Measurements from ENCODE around the gene CEP131.

The CEP131 gene

DNA sequence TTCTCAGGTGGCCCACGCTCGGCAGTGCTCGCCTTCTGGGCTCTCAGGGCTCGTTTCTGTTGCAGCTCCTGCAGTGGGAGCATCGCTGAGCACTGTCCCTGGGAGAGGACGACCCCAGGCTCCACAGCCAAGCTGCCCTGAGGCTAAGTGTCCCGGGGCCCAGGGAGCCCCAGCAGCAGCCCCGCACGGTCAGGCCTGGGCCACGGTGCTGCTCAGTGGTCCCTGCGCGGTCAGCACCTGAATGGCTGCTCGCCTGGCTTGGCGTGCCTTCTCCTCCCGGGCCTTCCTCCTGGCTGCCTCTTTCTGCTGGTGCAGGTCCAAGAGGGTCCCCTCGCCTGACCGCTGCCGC is 23.3 kb downstream of the CEP131 start:
- DNase-seq (ENCODE audit: low read depth): no peak

DNA sequence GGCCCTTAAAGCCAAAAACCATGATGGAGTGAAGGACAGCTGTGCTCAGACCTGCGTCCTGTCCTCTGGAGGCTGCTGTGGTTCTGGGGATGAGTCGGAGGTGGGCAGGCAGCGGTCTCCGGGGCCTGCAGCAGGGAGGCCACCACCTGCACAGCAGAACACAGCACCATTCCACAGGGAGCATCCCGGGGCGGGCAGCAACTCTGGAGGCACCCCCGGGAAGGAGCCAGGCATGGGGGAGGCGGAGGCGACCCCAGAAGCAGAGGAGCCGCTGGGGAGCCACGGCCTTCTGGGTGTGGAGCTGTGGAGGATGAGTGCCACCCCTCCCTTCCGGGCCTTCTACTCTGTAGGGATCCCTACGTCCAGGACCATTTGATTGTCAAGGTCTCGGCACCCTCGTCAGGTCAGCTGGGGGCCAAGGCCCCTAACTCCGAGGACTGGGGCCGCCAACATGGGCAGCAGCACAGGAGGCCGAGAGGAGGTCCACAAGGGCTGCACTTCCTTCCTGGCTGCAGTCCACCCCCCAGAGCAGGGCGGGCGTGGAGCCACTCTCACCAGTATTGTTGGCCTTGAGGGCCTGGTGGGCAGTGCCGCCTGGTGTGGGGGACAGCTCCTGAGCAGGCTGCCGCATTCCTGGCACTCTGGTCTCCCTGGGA is 23.8 kb downstream of the CEP131 start:
- no peak for DNase-seq (ENCODE audit: low read depth)

DNA sequence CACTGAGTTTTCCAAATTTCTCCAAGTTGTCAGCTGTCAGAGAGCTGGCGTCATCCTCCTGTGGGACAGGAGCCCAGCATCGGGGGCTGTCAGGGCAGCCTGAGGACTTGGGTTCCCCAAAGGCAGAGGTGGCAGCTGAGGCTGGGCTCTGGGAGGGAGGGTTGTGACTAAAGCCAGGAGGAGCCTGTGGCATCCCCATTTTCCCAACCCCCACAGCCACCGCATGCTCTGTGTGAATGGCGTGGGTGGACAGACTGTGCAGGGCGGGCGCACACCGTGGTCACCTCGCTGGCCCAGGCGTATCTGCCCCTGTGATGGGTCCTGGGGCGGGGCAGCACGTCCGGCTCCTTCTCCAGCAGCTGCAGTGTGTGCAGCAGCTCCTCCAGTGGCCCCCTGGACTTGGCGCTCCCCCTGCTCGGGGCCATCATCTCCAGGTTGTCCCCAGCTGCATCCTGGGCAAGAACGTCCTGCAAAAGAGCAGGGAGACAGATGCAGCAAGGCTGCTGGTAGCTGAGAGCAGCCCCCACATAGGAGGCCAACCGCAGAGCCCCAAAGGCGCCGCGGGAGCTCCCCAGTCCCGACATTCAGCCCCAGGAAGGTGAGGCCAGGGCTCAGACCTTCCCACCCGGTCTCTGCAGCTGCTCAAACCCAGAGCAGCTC is 24.8 kb downstream of the CEP131 start:
- DNase-seq (ENCODE audit: low read depth): no peak

DNA sequence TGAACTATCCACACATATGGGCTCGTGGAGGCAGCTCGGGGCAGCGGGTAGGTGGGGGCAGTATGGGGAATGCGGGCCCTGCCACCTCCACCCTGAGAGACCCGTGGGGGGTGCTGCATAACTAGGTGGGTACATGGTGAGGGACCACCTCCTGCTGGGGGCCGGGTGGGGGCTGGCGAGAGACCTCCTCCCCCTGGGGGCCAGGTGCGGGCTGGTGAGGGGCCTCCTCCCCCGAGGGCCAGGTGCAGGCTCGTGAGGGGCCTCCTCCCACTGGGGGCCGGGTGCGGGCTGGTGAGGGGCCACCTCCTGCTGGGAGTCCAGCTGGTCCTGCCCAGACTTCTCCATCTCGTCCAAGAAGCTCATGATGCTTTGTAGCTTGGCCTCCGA is 25.4 kb downstream of the CEP131 start:
- DNase-seq (ENCODE audit: low read depth): no peak

DNA sequence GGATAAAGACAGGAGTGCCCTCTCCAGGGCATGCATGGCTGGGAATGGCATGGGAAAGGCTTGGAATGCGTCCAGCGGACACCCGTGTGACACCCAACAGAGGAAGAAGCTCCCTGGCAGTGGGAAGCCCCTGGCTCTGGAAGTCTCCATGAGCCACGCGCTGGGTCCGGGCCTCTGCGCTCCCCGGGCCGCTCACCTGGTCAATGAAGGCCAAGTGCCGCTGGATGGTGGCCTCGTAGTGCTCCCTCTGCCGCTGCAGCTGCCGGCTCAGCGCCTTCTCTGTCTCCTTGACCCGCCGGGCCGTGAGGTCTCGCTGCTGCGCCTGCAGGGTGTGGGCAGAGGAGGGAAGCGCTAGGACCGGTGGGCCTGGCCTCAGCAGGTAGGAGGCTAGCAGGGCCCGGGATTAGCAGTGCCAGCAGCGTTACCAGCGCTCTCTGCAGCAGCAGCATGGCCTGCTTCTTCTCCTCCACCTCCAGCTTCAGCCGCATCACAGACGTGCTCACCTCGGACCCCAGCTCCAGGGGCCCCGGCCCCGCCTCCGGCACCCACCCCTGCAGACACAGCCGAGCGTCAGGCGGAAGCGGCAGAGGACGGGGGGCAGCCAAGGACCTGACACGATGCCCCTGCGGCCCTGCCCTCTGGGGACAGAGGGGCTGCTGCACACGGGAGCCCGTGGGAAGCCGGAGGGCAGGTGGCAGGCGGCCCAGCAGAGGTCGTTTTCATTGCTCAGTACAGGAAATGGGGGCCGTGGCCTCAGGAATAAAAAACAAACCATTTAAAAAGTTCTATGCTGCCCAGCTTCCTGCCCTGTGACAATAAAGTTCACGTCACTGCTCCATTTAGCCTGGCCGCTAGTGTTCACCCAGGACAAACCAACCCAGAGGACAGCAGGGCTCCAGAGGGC is 26.0 kb downstream of the CEP131 start:
- DNase-seq (ENCODE audit: low read depth): no peak

DNA sequence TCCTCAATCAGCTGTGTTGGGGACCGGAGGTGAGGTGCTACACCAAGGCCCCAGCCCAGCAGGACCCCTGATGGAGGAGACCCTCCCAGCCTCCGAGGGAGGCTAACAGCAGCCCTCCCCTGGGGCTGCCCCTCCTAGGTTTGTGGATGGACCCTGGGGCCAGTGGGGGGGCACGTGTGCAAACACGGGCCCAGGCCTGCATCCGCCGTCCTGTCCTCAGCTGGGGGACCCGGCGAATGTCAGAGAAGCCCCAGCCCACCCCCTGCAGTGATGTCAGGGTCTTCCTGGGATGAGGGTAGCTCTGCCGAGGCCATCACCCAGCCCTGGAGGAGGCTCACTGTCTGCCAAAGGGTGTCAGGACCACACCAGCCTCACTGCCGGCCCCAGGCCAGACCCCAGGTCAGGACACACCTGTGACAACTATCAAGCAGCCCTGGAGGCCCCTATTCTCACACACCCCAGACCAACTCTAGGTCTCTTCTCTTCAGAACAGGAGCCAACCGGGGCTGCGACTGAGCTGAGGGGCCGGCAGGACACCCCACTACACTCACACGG is 26.7 kb downstream of the CEP131 start:
- DNase-seq (ENCODE audit: low read depth): no peak

DNA sequence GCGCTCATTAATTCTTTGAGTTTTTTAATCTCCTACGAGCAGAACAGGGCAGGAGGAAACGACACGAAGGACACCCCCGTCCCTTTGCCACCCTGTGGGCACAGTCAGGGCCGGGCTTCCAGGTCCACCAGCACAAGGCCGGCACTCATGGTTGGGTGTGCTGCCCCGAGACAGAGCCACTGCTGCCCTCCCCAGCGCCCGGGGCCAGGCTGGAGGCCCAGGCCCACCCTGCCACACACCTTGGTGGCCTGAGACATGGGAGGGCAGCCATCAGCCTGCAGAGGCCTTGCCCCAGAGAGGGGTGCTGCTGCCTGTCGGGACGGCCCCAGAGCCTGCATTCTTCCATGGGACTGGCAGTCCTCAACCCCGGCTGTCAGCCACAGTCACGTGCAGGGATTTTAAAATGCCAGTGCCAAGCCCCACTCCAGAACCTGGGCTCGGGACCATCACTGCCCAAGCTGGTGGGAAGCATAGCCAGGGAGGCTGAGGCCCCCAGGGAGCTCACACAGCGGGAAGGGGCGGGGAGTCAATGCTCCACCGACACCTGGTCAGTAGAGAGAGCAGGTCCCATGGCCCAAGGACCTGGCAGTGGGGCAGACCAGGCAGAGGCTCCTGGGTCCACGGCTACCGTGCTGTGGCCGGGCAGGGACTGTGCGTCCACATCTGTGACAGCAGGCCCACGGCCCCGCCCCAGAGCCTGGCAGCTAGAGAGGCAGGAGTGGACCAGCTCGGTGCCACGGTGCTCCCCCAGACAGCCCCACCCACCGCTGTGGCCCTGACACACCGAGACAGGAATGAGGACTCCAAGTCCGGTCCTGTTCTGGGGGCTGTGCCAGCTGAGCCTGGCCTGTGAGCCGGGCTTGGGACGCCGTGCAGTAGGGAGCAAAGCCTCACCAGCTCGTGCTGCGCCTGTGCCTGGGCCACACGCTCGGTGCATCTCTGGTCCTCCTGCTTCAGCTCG is 27.5 kb downstream of the CEP131 start:
- DNase-seq (ENCODE audit: low read depth): no peak

DNA sequence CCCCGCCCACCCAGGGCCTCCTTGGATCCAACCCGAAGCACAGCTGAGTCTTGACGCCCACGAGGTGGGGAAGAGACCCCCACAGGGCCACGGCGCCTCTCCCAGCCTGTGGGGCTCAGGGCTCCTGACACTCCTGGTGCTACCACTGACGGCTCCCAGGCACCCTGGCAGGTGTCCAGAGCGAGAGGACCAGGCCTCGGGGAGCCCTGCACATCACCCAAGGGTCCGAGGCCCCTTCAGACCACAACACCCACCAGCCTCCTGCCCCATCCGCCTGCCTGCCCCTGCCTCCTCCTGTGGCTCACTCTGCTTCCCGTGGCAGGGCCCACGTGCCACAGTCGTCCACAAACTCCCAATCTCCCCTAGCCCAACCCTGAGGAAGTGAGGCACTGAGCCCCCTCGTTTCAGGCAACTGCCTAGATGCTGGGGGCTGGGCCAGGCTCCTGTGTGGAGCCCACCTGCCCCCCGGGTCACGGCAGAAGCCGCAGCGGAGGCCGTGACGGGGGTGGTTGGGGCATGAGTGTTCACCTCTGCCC is 28.5 kb downstream of the CEP131 start:
- DNase-seq (ENCODE audit: low read depth): no peak

DNA sequence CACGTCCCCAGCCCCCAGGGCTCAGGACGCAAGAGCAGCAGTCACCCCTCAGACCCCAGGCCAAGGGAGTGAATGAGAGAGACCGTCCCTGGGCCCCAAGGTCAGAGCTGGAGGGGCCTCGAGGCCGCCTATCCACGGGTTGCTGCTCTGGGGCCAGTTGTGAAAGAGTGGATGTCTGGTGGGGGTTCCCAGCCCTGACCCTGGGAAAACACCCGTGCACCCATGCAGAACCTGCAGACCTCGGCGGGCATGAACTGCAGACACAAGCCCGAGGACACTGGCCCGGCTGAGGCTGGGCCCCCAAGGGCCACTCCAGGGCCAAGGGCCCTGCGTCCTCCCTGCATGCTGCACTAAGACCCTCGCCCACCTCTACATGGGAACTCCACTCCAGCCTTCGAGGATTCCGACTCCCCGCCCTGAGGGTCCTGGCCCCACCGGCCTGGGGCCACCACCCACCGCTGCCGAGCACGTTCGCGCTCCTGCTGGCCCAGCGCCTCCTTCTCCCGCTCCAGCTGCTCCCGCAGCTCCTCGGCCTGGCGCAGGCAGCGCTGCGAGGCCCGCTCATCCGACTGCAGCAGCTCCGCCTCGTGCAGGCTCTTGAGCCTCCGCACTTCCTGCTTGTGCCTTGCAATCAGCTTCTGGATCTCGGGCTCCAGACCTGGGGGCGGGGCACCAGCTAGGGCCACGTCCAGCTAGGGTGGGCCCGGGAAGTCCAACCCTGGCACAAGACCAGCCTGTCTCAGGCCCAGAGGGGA is 29.1 kb downstream of the CEP131 start:
- no peak for DNase-seq (ENCODE audit: low read depth)

DNA sequence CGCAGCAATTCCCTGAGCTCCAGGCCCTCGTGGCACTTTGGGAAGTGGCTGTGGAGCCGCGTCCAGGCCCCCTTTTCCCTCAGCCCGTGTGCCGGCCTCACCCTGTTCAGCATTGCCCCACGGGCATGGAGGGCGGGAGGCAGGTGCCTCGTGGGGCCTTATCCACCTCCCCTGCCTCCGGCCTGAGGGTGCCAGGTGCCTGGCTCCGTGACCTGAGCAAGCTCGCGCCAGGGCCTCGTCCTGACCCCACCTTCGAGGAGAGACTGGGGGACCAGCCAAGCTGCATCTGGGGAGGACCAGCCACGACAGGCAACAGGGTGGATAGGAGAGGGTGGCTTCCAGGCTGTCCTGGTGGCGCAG is 29.7 kb downstream of the CEP131 start:
- no peak for DNase-seq (ENCODE audit: low read depth)

DNA sequence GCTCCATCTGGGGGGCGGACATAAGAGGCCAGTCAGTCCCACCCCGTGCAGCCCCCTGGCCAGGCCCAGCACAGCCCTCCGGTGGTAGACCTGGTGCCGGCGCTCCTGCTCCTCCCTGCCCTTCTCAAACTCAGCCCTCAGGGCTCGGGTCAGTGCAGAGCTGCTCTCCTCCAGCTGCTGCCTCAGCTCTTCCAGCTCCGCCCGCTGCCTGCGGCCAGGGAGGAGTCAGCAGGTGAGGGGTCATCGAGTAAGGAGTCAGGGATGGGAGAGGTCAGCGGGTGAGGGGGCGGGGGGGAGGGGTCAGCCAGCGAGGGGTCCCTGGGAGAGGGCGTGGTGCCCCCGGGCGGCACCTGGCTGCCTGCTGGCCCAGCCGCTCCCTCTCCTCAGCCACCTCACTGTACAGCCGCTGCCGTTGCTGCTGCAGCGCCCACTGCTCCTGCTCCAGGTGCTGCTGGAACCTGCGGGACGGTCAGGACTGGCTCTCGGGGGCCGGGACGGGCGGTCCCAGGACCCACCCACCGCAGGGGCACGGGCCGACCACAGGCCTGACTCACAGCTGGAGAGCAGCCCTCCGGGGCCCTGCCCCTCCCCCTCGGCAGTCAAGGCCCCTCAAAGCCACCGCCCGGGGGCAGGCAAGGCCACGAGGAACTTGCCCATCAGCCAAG is 30.2 kb downstream of the CEP131 start:
- no peak for DNase-seq (ENCODE audit: low read depth)

DNA sequence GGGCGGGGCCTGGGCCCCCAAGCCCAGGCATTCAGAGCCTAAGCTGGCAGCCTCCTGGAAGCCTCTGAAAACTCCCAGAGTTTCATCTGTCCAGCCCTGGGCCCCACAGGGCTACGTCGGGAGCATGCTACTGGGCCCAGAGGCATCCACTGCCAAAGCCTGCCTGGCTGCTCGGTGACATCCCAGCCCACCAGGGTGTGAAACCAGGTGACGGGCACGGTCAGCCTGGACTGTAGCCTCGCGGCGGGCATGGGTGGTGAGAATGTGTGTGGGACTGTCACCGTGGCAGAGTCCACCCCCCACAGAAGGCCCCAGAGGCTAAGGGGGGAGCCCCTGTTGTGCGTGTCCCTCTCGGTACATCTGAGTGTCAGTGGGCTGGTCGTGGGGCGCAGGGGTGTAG is 31.1 kb downstream of the CEP131 start:
- no peak for DNase-seq (ENCODE audit: low read depth)

DNA sequence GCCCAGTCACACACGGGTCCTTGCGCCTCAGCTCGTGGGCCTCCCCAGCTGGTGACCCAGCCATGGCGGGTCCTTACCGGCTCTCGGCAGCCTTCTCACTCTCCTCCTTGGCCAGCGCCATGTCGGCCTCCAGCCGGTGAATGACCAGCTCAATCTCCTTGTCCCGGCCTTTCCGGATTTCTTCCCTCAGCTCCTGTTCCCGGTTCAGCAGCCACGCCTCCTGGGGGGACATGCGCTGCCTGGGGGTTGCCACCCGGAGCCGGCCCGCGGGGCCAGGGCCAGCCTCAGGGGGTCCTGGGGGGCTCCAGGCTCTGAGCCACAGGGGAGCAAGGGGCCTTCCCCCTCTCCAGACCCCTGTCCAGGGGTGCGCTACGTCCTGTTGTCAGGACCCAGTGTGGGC is 31.6 kb downstream of the CEP131 start:
- DNase-seq (ENCODE audit: low read depth): no peak

DNA sequence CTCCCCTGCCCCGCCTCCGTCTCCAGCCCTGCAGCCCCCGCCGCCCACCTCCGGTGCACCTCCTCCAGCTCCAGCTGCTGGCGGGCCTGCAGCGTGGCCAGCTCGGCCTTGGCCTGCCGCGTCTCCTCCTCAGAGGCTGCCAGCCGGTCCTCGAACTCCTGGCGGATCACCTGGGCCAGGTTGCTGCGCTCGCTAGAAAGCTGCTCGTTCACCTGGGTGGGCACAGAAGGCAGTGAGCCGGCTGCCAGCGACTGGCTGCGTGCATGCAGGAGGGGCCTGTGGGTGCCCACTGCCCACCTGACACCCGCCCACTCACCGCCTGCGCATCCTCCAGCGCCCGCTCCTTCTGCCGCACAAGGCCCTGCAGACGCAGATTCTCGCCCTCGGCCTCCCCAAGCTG is 32.2 kb downstream of the CEP131 start:
- no peak for DNase-seq (ENCODE audit: low read depth)

DNA sequence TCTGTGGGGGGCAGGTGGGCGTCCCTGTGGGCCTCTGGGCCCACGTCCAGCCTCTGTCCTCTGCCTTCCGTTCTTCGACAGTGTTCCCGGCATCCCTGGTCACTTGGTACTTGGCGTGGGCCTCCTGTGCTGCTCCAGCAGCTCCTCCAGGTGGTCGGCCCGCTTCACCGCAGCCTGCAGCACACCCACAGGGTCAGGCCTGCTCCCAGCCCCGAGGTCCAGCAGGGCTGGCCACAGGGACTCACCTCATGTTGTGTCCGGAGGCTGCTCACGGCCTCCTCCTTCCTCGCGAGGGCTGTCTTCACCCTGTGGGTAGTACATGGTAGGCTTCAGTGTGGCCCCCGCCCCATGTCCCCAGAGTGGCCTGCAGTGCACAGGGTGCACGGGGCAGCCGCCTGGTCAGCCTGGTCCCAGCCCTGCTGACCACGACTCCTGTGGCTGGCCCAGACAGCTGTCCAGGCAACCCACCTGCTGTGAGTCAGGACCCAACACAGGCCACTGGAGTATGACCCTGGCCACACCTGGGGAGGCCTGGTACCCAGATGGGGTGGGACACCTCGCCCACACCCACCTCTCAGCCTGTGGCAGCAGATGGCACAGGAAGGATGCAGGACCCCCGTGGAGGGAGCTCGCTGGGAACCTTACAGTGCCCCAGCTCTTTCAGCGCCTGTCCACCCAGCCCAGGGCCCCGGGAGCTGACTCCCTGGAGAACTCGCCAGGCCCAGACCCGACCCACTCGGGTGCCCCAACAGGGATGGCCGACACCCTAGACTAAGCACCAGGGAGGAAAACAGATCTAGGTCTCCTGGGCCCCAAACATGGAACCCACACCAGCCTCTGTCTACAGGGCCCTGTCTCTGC is 32.9 kb downstream of the CEP131 start:
- DNase-seq (ENCODE audit: low read depth): no peak

DNA sequence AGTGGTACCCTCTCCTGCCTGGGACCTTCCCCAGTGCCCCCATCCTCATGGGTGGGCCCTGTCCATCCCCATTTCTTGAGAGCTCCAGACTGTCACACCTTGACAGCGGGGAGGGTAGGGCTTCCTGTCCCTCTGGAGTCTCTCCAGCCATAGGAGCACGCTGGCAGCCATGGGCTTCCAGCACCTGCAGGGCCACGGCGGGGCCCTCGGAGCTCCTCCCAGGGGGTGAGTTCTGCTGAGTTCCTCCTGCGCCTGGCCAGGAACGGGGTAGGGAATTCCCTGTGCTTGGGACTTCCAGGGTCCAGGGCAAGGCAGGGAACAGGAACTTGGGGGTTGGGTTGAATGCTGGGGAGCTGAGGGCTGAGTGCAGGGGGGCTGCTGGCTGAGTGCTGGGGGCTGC is 33.7 kb downstream of the CEP131 start:
- DNase-seq (ENCODE audit: low read depth): no peak

DNA sequence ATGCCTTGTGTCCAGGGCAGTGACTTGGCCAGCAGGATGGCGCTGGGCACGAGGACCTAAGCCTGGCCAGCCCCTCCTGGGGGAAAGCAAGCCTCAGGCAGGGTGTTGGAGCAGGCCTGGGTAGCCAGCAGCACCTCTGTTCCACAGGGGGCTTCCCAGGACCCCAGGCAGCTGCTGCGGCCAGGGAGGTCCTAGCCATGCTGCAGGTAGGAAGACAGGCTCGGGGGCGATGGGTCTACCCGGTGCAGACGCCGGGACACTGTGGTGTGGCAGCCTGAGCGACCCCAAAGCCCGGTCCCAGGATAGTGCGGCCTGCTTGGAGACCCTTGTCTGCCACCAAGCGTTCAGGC is 34.3 kb downstream of the CEP131 start:
- no peak for DNase-seq (ENCODE audit: low read depth)

DNA sequence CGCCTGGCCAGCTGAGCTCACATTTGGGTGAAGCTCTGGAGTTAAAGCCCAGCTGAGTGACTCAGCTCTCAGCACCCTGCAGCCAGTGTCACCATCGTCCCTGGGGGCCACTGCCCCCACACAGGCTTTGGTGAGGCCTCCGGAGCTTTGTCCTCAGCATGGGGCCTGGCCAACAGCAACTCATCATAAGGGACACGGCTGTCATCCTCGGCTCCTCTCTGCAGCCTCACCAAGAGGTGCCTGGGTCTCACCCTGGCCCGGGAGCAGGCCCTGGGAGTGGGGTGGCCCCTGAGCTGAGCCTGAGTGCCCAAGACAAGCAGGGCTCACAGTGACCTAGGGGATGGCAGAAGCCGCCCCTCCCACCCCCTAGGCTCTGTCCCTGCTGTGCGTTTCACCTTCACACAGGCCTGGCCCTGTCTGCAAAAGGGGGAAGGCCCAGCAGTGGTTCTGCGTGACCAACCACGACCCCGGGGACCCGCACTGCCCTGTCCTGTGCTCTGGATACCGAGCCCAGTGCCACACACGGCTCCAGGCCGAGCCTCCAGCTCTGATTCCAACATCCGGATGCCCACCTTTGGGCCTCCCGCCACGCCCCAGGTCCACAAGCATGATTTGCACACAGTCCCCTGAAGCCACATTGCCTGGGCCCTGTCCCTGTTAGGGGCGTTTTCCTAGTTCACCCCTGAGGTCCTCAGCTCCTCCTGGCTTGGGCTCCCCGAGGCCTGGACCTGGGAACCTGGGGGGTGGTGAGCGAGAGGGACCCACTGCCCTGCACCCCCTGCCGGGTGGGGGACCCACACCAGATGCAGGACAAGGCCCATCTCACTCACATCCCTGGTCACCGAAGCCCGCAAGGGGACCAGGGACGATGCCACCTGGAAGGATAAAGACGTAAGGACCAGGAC is 34.9 kb downstream of the CEP131 start:
- DNase-seq (ENCODE audit: low read depth): no peak
